ENCODE results near the gene ARHGAP15.

GRCh38 chr2:143125717-143126116 is 3.5 kb upstream of the ARHGAP15 start:
- TF ChIP-seq CTCF (IDR thresholded peaks at IDR 0.05) (no peak), ZFX (IDR thresholded peaks at IDR 0.05; ENCODE audit: borderline replicate concordance) (no peak)

Data from 22Rv1 (cell line).